H1 (cell line): ENCODE results near the gene RFLNA. TPM values are rescaled to one million over a fixed set of nuclear protein-coding genes. Genes with fewer than 3 reads are reported as not detected.

Experiments used
- CTCF ChIA-PET: fragments of 300-600 bp; sonication (Branson Sonifier 250); formaldehyde crosslinking; loops from one replicate; lab custom pipeline; 2021; ENCODE audit not compliant: partially characterized antibody; lab: Charles Lee
- POLR2A ChIA-PET: fragments of 300-600 bp; sonication (Branson Sonifier 250); formaldehyde crosslinking; loops from one replicate; lab custom pipeline; 2021; ENCODE audit warnings: inconsistent platforms; ENCODE audit not compliant: partially characterized antibody; lab: Charles Lee
- DNase-seq, 2 experiments: peaks; one replicate each; pipeline versions ENCODE4 v3.0.0 to v3.0.0-alpha.2; 2010 to 2022; ENCODE audit warnings: low spot score in 2 of 2, low read depth in 1 of 2, mixed read lengths in 1 of 2
- FAIRE-seq: peaks from 2 replicates; lab custom pipeline; 2011; peaks lifted over from hg19 to GRCh38; lab: Jason Lieb, UNC
- H2AFZ ChIP-seq: 2 replicates; pipeline ENCODE4 v1.8.1; 2012; ENCODE audit warnings: low read length, inconsistent platforms
- H2AK5ac ChIP-seq: 2 replicates; pipeline ENCODE4 v1.6.1; 2013; ENCODE audit warnings: low read depth, low read length
- H2BK120ac ChIP-seq: replicated peaks from 2 replicates; pipeline ENCODE3; 2013; ENCODE audit warnings: low read depth, low read length, inconsistent platforms
- H2BK12ac ChIP-seq: 2 replicates; pipeline ENCODE4 v1.6.1; 2013; ENCODE audit warnings: low read depth, low read length
- H2BK15ac ChIP-seq: 2 replicates; pipeline ENCODE4 v1.6.1; 2013; ENCODE audit warnings: low read length
- H2BK20ac ChIP-seq: 2 replicates; pipeline ENCODE4 v1.6.1; 2013; ENCODE audit warnings: low read length
- H2BK5ac ChIP-seq: 2 replicates; pipeline ENCODE4 v1.6.1; 2013; ENCODE audit warnings: low read depth, low read length
- H3K14ac ChIP-seq: 2 replicates; pipeline ENCODE4 v1.6.1; 2013; ENCODE audit warnings: inconsistent platforms; ENCODE audit not compliant: insufficient read length
- H3K18ac ChIP-seq: 2 replicates; pipeline ENCODE4 v1.6.1; 2013; ENCODE audit warnings: low read length; ENCODE audit errors: extremely low read depth
- H3K23ac ChIP-seq: 2 replicates; pipeline ENCODE4 v1.6.1; 2013; ENCODE audit warnings: inconsistent platforms; ENCODE audit not compliant: insufficient read length
- H3K23me2 ChIP-seq: 2 replicates; pipeline ENCODE4 v1.6.1; 2013; ENCODE audit warnings: low read depth, low read length
- H3K27ac ChIP-seq: 2 replicates; pipeline ENCODE4 v1.6.1; 2011; ENCODE audit warnings: low read depth, low read length, inconsistent platforms
- H3K27me3 ChIP-seq, 4 experiments: replicated peaks in 1 of 4; 1 replicate in 1 of 4; 2 replicates in 3 of 4; pipeline versions ENCODE4 v1.6.1 to v1.8.1; 2011 to 2013; ENCODE audit warnings: low read length in 3 of 4, mild to moderate bottlenecking in 3 of 4, inconsistent platforms in 2 of 4, mixed read lengths in 2 of 4, moderate library complexity in 1 of 4; ENCODE audit not compliant: control insufficient read depth in 3 of 4, insufficient read depth in 3 of 4; ENCODE audit errors: extremely low read depth in 1 of 4
- H3K36me3 ChIP-seq, 4 experiments: 2 replicates each; pipeline versions ENCODE4 v1.6.1 to v1.8.1; 2011 to 2013; ENCODE audit warnings: mild to moderate bottlenecking in 4 of 4, low read length in 3 of 4, moderate library complexity in 2 of 4, control low read depth in 1 of 4, inconsistent platforms in 1 of 4; ENCODE audit not compliant: insufficient read depth in 4 of 4, control insufficient read depth in 2 of 4
- H3K4ac ChIP-seq: replicated peaks from 2 replicates; pipeline ENCODE3; 2013; ENCODE audit warnings: low read length, low read depth, mixed read lengths, inconsistent platforms; ENCODE audit not compliant: insufficient read length
- H3K4me1 ChIP-seq, 4 experiments: replicated peaks in 1 of 4; 1 replicate in 1 of 4; 2 replicates in 3 of 4; pipeline versions ENCODE4 v1.6.1 to v1.8.1; 2011 to 2013; ENCODE audit warnings: low read length in 3 of 4, inconsistent platforms in 2 of 4, mixed read lengths in 1 of 4; ENCODE audit not compliant: insufficient read depth in 4 of 4, control insufficient read depth in 3 of 4
- H3K4me2 ChIP-seq, 2 experiments: 2 replicates each; pipeline versions ENCODE4 v1.6.1 to v1.8.1; 2011 to 2013; ENCODE audit warnings: low read depth in 2 of 2, low read length in 2 of 2, control low read depth in 1 of 2, inconsistent platforms in 1 of 2, mild to moderate bottlenecking in 1 of 2; ENCODE audit not compliant: insufficient read depth in 1 of 2
- H3K4me3 ChIP-seq, 4 experiments: fragments of 200-600, 300-600 bp in 1 of 4; sonication (generic), shearing (Covaris generic), sonication (Bioruptor Twin) in 1 of 4; 2 replicates each; pipeline versions ENCODE4 v1.5.1 to v1.8.1; 2011 to 2016; ENCODE audit warnings: low read length in 4 of 4, low read depth in 3 of 4, control low read depth in 2 of 4, inconsistent platforms in 2 of 4, mild to moderate bottlenecking in 2 of 4, mixed read lengths in 1 of 4, moderate library complexity in 1 of 4; ENCODE audit not compliant: insufficient read depth in 2 of 4; ENCODE audit errors: extremely low read depth in 1 of 4
- H3K56ac ChIP-seq: replicated peaks from 2 replicates; pipeline ENCODE3; 2013; ENCODE audit warnings: low read depth, mild to moderate bottlenecking, mixed read lengths, low read length, inconsistent platforms; ENCODE audit not compliant: insufficient read length
- H3K79me1 ChIP-seq: 2 replicates; pipeline ENCODE4 v1.6.1; 2013; ENCODE audit warnings: low read depth, low read length, control low read depth
- H3K79me2 ChIP-seq, 2 experiments: 2 replicates each; pipeline versions ENCODE4 v1.6.1 to v1.8.1; 2012 to 2013; ENCODE audit warnings: low read length in 2 of 2, mild to moderate bottlenecking in 2 of 2, inconsistent platforms in 1 of 2; ENCODE audit not compliant: insufficient read depth in 2 of 2, control insufficient read depth in 1 of 2
- H3K9ac ChIP-seq, 4 experiments: replicated peaks in 1 of 4; 1 replicate in 1 of 4; 2 replicates in 3 of 4; pipeline versions ENCODE4 v1.6.1 to v1.8.1; 2011 to 2013; ENCODE audit warnings: low read depth in 3 of 4, low read length in 3 of 4, control low read depth in 2 of 4, mild to moderate bottlenecking in 2 of 4, moderate library complexity in 2 of 4, inconsistent platforms in 1 of 4; ENCODE audit errors: extremely low read depth in 1 of 4
- H3K9me3 ChIP-seq, 2 experiments: 2 replicates each; pipeline versions ENCODE4 v1.6.1 to v1.8.1; 2012 to 2013; ENCODE audit warnings: mild to moderate bottlenecking in 2 of 2, moderate library complexity in 2 of 2, control low read depth in 1 of 2, inconsistent platforms in 1 of 2, low read depth in 1 of 2, low read length in 1 of 2, mixed read lengths in 1 of 2; ENCODE audit not compliant: insufficient read depth in 2 of 2
- H4K20me1 ChIP-seq, 2 experiments: replicated peaks in 1 of 2; 2 replicates each; pipeline versions ENCODE3 to v1.8.1; 2011 to 2013; ENCODE audit warnings: inconsistent platforms in 2 of 2, low read length in 2 of 2, mild to moderate bottlenecking in 1 of 2; ENCODE audit not compliant: insufficient read depth in 2 of 2, control insufficient read depth in 1 of 2
- H4K5ac ChIP-seq: 2 replicates; pipeline ENCODE4 v1.6.1; 2013; ENCODE audit warnings: low read length, low read depth, mixed read lengths, inconsistent platforms; ENCODE audit not compliant: insufficient read length
- H4K8ac ChIP-seq: 2 replicates; pipeline ENCODE4 v1.8.0; 2013; ENCODE audit warnings: mild to moderate bottlenecking, moderate library complexity, low read length, inconsistent platforms; ENCODE audit not compliant: insufficient read depth; ENCODE audit errors: extremely low read depth
- H4K91ac ChIP-seq: replicated peaks from 2 replicates; pipeline ENCODE3; 2013; ENCODE audit warnings: low read length, mixed read lengths, inconsistent platforms; ENCODE audit not compliant: insufficient read length
- BACH1 ChIP-seq: IDR thresholded peaks from 2 replicates; pipeline ENCODE4 v1.6.1; 2012; ENCODE audit warnings: low read length, improper control_type of control experiment
- CBX5 ChIP-seq: fragments of 300-800, 300-1000 bp; sonication (generic); IDR thresholded peaks from 2 replicates; pipeline ENCODE4 v1.7.1; 2016; ENCODE audit warnings: antibody characterized with exemption, low read length, low read depth
- CEBPB ChIP-seq: IDR thresholded peaks from 2 replicates; pipeline ENCODE4 v1.6.1; 2012; ENCODE audit warnings: low read depth, low read length
- MAFK ChIP-seq: IDR thresholded peaks from 2 replicates; pipeline ENCODE4 v1.6.1; 2012; ENCODE audit warnings: low read depth, mild to moderate bottlenecking, improper control_type of control experiment, low read length
- POLR2A ChIP-seq, 2 experiments: IDR thresholded peaks; 1 replicate in 1 of 2; 2 replicates in 1 of 2; pipeline ENCODE4 v1.6.1; 2011; ENCODE audit warnings: low read depth in 2 of 2, low read length in 2 of 2, mild to moderate bottlenecking in 2 of 2; ENCODE audit errors: control extremely low read depth in 1 of 2
- RAD21 ChIP-seq, 2 experiments: IDR thresholded peaks in 1 of 2; conservative IDR thresholded peaks in 1 of 2; 2 replicates each; pipeline ENCODE4 v1.6.1; 2011; ENCODE audit warnings: low read depth in 2 of 2, low read length in 2 of 2, improper control_type of control experiment in 1 of 2, inconsistent platforms in 1 of 2, mild to moderate bottlenecking in 1 of 2, moderate library complexity in 1 of 2
- WGBS, 2 experiments: shearing (Covaris generic) in 1 of 2; methylation state at CpG; one replicate each; pipeline versions ENCODE4 v1.1.6 to v1.1.7; 2013 to 2015; ENCODE audit warnings: low lambda C conversion rate in 2 of 2, mixed read lengths in 2 of 2, inconsistent platforms in 1 of 2, low coverage in 1 of 2, missing lambda C conversion rate in 1 of 2; ENCODE audit not compliant: insufficient replicate concordance in 2 of 2, insufficient coverage in 1 of 2, insufficient read length in 1 of 2; ENCODE audit errors: extremely low coverage in 1 of 2, missing lambda C conversion rate in 1 of 2; 5-methylcytosine and 5-hydroxymethylcytosine counted together
- polyA plus RNA-seq, 7 experiments: library from polyadenylated mRNA; depleted of rRNA in 3 of 7; stranded (reverse) in 5 of 7; unstranded in 2 of 7; fragments of >200 nt in 5 of 7; fragments of 200-250 nt in 2 of 7; gene quantifications; 1 replicate in 5 of 7; 2 replicates in 1 of 7; 4 replicates in 1 of 7; pipeline versions ENCODE4 v1.2.1 to v1.2.3, GENCODE V29; 2011 to 2013; ENCODE audit warnings: missing spikeins in 2 of 7, mixed read lengths in 2 of 7
- total RNA-seq: library from RNA; stranded (reverse); fragmentation: NEBNext Ultra II Directional; extraction: Animal tissue kit (Norgen Biotek cat#: 25700); gene quantifications from 2 replicates; pipeline ENCODE4 v1.2.1, GENCODE V29; 2021
- TF ChIP-seq, protein P1 (sequence below): IDR thresholded peaks from 2 replicates; pipeline ENCODE4 v1.6.1; 2011; ENCODE audit warnings: low read depth, mild to moderate bottlenecking, low read length; ENCODE audit not compliant: insufficient read depth

Gene RFLNA
- total and polyA plus RNA-seq, 2 of the 8 experiments (the other 6 are each of a cell fraction or from before 2014, with no cell fraction given), result 6.4 to 6.6 TPM

DNA sequence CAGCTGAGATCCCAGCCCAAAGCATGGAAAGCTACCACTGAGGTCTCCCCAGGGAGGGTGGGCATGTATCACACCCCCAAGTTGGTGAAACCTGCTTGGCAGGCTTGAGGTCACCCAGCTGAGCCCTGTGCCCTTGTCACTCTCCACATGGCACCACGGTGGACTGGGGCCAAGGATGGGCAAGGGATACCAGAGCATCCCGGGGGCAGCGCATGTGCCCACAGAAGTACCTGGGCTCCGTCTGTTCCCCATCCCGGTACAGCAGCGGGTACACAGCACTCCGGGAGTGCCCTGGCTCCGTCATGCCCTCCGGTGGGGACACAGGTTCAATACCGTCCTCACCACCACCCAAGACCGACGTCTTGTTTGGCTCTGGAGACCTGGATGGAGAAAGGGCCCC is 38.0 kb downstream of the RFLNA start:
- Histone ChIP-seq H2AK5ac (no peak overlapping the region), H3K23ac (no peak overlapping the region), H3K79me1 (no peaks in the 10 kb centered on the region), H3K4ac (no peak overlapping the region), H3K27ac (no peak overlapping the region), H3K79me2 (no peaks in the 10 kb centered on the region), H2BK20ac (no peak overlapping the region), H3K27me3 (no peaks in the 10 kb centered on the region), H2BK15ac (no peak overlapping the region), H3K9me3 (no peaks in the 10 kb centered on the region), H4K5ac (no peak overlapping the region), H3K4me2 (no peak overlapping the region), H3K4me3 (no peak overlapping the region), H3K9ac (no peak overlapping the region), H3K18ac (no peak overlapping the region), H3K36me3 (peaks cover 9 to 73% (median 39%) of the 10 kb centered on the region in 4 experiments; a peak in 7 of 8 replicates), H3K23me2 (no peaks in the 10 kb centered on the region), H2BK12ac (no peak overlapping the region), H3K4me1 (peaks cover 0 to 4% (median 0%) of the 10 kb centered on the region in 4 experiments; a peak in 2 of 7 replicates), H2AFZ (no peak overlapping the region), H3K56ac (no peak overlapping the region), H4K8ac (peak overlapping the region; percentile 75; the same call in 1 of the 2 replicates), H3K14ac (no peak overlapping the region), H2BK5ac (no peak overlapping the region), H2BK120ac (no peak overlapping the region), H4K20me1 (peaks cover 2% of the 10 kb centered on the region in 2 experiments), H4K91ac (no peak overlapping the region)
- WGBS, 2 experiments, result 97% methylated on average over 12 of the region's 12 CpGs; no CpG with 5 or more reads in 1 of the 2 experiments
- CTCF ChIA-PET, result interaction anchor here (0.6 to 4.2 kb wide), 19 partner anchors 8 to 442 kb away, joined by 3 to 20 read pairs (median 4); no protein-coding TSS in a partner anchor
- FAIRE-seq (no peak), DNase-seq (no peak)
- TF ChIP-seq RAD21 (IDR thresholded peaks at IDR 0.05 in 1 of 2, conservative IDR thresholded peaks at IDR 0.05 in 1 of 2; ENCODE audit: low read depth in 2 of 2, low read length in 2 of 2) (peak; percentile 25 to 29; a peak in 2 of 4 replicates), BACH1 (no peak), CBX5 (no peak), MAFK (no peak), POLR2A (IDR thresholded peaks at IDR 0.05; ENCODE audit: control extremely low read depth in 1 of 2, low read depth in 2 of 2, low read length in 2 of 2) (no peak), CEBPB (no peak)
- TF ChIP-seq, protein P1, sequence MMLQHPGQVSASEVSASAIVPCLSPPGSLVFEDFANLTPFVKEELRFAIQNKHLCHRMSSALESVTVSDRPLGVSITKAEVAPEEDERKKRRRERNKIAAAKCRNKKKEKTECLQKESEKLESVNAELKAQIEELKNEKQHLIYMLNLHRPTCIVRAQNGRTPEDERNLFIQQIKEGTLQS, result no peak
- POLR2A ChIA-PET, result no interaction called here
